ENCODE measurements around the gene MBLAC1. TPM values are rescaled to one million over a fixed set of nuclear protein-coding genes. Genes with fewer than 3 reads are reported as not detected.
A peak's percentile ranks its signal among the peaks of the same experiment; 100 is the strongest.

Gene MBLAC1
- total and polyA plus RNA-seq, 9 of the 15 experiments (the other 6 are each of a cell fraction or from before 2014, with no cell fraction given), result 0.03 to 3.1 (median 0.52) TPM

DNA sequence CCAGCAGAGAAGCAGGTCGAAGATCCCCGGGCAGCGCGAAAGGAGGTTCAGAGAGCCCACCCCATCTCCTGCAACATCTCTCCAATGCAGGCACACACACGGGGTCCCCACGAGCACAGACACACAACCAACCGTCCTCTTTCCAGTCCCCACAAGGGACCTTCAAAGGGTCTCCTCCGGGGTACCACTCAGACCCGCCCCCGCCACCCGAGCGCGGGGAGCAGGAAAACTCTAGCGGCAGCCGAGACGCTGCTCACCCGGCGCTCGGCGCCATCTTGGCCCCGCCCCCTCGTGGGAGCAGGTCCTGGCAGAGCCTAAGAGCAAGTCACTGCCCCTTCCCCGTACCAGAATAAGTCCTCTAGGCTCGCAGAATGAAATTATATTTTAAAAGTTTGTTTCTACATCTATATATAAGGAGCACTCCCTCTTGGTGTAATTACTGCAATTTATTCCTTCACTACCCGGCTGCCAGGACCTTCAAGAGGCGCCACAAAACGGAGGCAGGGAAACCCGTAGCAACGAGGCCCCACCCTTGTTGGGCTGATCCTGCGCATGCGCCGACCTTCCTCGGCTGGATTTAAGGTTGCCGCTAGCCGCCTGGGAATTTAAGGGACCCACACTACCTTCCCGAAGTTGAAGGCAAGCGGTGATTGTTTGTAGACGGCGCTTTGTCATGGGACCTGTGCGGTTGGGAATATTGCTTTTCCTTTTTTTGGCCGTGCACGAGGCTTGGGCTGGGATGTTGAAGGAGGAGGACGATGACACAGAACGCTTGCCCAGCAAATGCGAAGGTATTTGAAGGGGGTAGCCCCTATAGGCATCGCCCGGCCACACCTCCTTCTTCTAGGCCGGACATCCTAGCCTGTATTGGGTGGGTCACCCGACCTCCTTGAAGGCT lies 7.4 kb upstream of the MBLAC1 start, which contains the start of the genes CNPY4 and TAF6 (continued):
- no peak for TF ChIP-seq E4F1 (CRISPR knock-in tag; IDR thresholded peaks at IDR 0.05; ENCODE audit: borderline replicate concordance)
- peak; percentile 61 for TF ChIP-seq MBD2 (IDR thresholded peaks at IDR 0.05; ENCODE audit: borderline replicate concordance, low read depth)
- no peak for TF ChIP-seq ZNF274 (IDR thresholded peaks at IDR 0.05; ENCODE audit: borderline replicate concordance, low read depth, low read length)
- TF ChIP-seq PHF21A (IDR thresholded peaks at IDR 0.05; ENCODE audit: borderline replicate concordance, low read depth), result peak; percentile 99
- TF ChIP-seq FOXJ2 (tag; IDR thresholded peaks at IDR 0.05), result peak; percentile 91
- TF ChIP-seq, protein P1, sequence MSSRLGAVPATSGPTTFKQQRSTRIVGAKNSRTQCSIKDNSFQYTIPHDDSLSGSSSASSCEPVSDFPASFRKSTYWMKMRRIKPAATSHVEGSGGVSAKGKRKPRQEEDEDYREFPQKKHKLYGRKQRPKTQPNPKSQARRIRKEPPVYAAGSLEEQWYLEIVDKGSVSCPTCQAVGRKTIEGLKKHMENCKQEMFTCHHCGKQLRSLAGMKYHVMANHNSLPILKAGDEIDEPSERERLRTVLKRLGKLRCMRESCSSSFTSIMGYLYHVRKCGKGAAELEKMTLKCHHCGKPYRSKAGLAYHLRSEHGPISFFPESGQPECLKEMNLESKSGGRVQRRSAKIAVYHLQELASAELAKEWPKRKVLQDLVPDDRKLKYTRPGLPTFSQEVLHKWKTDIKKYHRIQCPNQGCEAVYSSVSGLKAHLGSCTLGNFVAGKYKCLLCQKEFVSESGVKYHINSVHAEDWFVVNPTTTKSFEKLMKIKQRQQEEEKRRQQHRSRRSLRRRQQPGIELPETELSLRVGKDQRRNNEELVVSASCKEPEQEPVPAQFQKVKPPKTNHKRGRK (tag; IDR thresholded peaks at IDR 0.05), result no peak
- 0 out of 2 replicates have a peak, but pooled peaks have one; percentile 10 for TF ChIP-seq MTA2 (IDR thresholded peaks at IDR 0.05; ENCODE audit: low read depth)
- TF ChIP-seq, protein P2, sequence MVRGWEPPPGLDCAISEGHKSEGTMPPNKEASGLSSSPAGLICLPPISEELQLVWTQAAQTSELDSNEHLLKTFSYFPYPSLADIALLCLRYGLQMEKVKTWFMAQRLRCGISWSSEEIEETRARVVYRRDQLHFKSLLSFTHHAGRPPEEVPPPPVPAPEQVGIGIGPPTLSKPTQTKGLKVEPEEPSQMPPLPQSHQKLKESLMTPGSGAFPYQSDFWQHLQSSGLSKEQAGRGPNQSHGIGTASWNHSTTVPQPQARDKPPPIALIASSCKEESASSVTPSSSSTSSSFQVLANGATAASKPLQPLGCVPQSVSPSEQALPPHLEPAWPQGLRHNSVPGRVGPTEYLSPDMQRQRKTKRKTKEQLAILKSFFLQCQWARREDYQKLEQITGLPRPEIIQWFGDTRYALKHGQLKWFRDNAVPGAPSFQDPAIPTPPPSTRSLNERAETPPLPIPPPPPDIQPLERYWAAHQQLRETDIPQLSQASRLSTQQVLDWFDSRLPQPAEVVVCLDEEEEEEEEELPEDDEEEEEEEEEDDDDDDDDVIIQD (CRISPR knock-in tag; IDR thresholded peaks at IDR 0.05), result no peak
- TF ChIP-seq KLF16 (IDR thresholded peaks at IDR 0.05), result no peak
- TF ChIP-seq ZNF174 (CRISPR knock-in tag; IDR thresholded peaks at IDR 0.05), result no peak; the same call in 1 of the 2 replicates
- TF ChIP-seq ADNP (tag; IDR thresholded peaks at IDR 0.05), result no peak
- no peak; the same call in 1 of the 2 replicates for TF ChIP-seq TCF3 (CRISPR knock-in tag; IDR thresholded peaks at IDR 0.05)
- no peak for TF ChIP-seq XRCC3 (IDR thresholded peaks at IDR 0.05)
- TF ChIP-seq FOXK2 (conservative IDR thresholded peaks at IDR 0.05 in 1 of 2, IDR thresholded peaks at IDR 0.05 in 1 of 2; ENCODE audit: low read depth in 2 of 2), result peak; percentile 16 to 94; a peak in 3 of 4 replicates
- no peak for TF ChIP-seq ZFP36 (IDR thresholded peaks at IDR 0.05; ENCODE audit: low read depth, low read length, partially characterized antibody)
- TF ChIP-seq HLTF (IDR thresholded peaks at IDR 0.05), result no peak
- TF ChIP-seq, protein P3, sequence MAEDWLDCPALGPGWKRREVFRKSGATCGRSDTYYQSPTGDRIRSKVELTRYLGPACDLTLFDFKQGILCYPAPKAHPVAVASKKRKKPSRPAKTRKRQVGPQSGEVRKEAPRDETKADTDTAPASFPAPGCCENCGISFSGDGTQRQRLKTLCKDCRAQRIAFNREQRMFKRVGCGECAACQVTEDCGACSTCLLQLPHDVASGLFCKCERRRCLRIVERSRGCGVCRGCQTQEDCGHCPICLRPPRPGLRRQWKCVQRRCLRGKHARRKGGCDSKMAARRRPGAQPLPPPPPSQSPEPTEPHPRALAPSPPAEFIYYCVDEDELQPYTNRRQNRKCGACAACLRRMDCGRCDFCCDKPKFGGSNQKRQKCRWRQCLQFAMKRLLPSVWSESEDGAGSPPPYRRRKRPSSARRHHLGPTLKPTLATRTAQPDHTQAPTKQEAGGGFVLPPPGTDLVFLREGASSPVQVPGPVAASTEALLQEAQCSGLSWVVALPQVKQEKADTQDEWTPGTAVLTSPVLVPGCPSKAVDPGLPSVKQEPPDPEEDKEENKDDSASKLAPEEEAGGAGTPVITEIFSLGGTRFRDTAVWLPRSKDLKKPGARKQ (CRISPR knock-in tag; IDR thresholded peaks at IDR 0.05), result no peak
- peak; percentile 77; the same call in 1 of the 2 replicates for TF ChIP-seq PHB (CRISPR knock-in tag; IDR thresholded peaks at IDR 0.05)
- TF ChIP-seq SMC3 (conservative IDR thresholded peaks at IDR 0.05; ENCODE audit: insufficient read depth, low read depth, low read length), result 0 out of 2 replicates have a peak, but pooled peaks have one; percentile 13
- peak; percentile 77 for TF ChIP-seq FOXM1 (IDR thresholded peaks at IDR 0.05; ENCODE audit: low read depth)
- no peak; the same call in 1 of the 2 replicates for TF ChIP-seq FOXM1 (CRISPR knock-in tag; IDR thresholded peaks at IDR 0.05; ENCODE audit: low read depth)
- TF ChIP-seq PPARD (CRISPR knock-in tag; IDR thresholded peaks at IDR 0.05), result no peak
